HG02763 (cell line): ENCODE measurements around the gene ERN1.

Experiments used
- ATAC-seq: cut with Tn5 transposase; IDR thresholded peaks from one replicate; pipeline ENCODE4 v1.9.1; 2021; ENCODE audit warnings: mild to moderate bottlenecking, moderate library complexity; ENCODE audit not compliant: unreplicated experiment

Gene ERN1

GRCh38 chr17:64063766-64064224 is 66.1 kb downstream of the ERN1 start:
- no peak for ATAC-seq

DNA sequence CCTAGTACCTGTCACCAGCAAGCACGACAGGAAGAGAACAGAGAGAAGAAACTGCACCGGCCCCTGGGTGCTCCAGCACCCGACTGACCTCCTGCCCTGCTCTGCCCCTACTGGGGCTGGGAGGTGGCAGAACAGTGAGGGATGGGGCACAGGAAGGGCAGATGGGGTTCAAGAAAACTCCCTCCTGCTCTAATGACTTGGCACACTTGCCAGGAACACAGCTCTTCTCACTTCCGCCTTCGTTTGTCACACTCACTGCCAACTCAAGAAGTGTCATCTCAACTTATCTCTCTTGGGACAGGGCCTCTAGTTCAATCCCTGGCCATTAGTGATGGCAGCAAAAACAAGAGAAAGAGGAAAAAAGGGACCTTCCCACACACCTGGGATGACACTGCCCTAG is 66.9 kb downstream of the ERN1 start:
- no peak for ATAC-seq

- no peak for ATAC-seq
These were observed 68.6 kb downstream of the ERN1 start for GRCh38 chr17:64061178-64061898.

- no peak for ATAC-seq
These were observed 69.6 kb downstream of the ERN1 start for GRCh38 chr17:64060331-64060730.

- ATAC-seq: no peak
These were observed 70.2 kb downstream of the ERN1 start for GRCh38 chr17:64059756-64060155.

DNA sequence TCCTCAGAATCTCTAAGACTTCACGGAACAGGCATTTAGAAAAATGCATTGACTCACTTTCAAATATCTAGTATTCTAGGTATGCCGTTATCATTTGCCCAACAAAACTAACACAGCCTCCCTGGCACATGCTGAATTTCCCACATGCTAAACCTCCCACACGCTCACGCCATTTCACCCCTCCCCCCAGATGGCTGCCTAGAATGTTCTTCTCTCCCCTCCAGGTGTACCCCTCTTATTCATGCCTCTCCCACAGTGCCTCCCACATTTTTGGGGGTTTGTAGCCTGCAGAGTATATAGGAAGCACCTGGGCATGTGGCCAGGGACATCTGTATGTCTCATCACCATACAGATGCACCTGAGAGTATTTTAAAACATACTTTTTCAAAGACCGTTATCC is 71.3 kb downstream of the ERN1 start:
- ATAC-seq: no peak

DNA sequence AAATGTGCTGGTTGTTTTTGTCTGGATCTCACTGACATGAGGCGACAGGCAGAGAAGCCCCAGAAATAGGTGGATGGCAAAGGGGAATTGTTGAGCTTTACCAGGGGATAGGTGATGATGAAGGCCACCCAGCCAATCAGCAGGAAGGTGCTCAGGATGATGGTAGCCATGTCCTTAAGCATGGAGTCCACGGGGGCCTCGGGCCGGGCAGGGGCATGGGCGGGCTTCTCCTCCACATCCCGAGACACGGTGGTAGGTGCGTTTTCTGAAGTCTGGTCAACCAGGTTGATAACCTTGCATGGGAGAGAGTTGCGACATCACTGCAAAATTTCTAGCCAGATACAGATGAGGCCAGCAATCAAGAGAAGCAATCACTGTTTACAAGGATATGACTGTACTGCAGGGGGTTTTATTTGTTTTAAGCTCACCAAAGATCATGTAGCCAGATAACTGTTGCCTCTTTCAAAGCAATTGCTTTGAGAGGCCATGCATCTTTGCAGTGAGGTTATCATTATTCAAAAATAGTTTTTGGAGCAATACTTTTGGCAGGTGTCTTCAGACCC is 72.2 kb downstream of the ERN1 start:
- no peak for ATAC-seq

DNA sequence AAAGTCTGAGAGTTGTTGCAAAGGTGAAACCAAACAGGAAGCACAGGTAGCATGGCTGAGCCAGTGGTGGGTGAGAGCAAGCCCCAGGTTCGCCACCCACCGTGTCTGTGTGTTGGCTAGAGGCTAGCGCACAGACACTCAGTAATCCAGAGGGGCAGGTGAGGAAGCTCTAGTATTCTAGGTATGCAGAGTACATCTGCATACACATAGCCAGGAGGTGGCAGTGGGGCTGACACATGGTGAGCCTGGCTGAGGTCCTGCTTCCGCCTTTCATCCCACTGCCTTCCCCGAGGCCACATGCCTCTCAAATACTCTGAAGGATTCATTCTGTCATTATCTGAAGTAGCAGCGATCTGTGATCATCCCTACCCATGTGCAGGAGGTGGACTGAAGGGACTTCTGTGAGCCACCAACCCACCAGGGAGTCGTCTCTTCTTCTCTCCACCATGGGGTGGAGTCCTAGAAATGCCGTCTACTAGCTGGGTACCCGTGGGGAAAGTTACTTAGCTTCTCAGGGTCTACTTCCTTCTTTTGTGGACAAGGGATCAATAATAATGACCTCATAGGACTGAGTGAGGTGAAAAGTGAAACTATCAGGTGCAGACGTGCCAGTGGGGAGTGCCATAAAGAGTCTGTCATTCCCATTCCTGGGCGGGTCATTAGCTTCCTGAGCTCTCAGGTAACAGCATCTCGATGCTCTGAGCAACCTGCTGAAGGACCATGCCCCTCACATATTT is 73.5 kb downstream of the ERN1 start:
- ATAC-seq: peak; percentile 63

- ATAC-seq: no peak
These were observed 74.5 kb downstream of the ERN1 start for GRCh38 chr17:64055183-64056142.

- ATAC-seq: no peak
These were observed 75.6 kb downstream of the ERN1 start for GRCh38 chr17:64054304-64054703.

GRCh38 chr17:64053101-64053500 is 76.8 kb downstream of the ERN1 start:
- no peak for ATAC-seq

DNA sequence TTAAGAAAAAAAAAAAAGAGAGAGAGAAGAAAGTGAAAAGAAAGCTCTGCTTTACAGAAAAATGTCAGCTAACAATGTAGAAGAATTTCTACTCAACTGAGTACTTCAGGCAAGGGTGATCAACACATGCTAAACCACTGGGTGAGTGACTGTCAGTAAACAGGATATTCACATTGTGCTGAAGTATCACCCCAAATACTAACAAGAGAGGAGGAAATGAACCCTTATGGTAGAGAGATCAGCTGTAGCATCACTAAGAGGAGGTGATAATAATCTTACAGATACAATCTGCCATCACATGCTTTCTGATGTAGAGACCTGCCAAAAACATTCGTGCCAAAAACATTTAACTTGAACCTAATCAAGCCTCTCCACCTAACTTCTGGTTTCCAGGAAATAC is 78.8 kb downstream of the ERN1 start:
- ATAC-seq: no peak

GRCh38 chr17:64048805-64049204 is 81.1 kb downstream of the ERN1 start:
- ATAC-seq: no peak

DNA sequence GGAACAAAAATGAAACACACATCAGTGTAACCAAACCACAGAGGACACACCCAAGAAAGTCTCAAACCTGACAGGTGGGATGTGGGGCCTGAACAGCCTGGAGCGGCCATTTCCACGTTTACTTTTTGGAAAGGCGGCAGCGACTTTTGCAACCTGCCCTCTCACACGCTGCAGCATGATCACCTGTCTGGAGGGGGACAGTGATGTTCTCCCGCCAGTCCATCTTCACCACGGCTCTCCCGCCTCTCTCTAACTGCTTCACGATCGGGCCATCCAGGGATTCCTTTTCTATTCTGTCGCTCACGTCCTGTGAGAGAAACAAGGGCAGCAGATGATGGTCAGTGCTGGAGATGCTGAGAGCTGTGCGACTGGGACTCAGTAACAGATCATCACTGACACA is 84.8 kb downstream of the ERN1 start:
- no peak for ATAC-seq

DNA sequence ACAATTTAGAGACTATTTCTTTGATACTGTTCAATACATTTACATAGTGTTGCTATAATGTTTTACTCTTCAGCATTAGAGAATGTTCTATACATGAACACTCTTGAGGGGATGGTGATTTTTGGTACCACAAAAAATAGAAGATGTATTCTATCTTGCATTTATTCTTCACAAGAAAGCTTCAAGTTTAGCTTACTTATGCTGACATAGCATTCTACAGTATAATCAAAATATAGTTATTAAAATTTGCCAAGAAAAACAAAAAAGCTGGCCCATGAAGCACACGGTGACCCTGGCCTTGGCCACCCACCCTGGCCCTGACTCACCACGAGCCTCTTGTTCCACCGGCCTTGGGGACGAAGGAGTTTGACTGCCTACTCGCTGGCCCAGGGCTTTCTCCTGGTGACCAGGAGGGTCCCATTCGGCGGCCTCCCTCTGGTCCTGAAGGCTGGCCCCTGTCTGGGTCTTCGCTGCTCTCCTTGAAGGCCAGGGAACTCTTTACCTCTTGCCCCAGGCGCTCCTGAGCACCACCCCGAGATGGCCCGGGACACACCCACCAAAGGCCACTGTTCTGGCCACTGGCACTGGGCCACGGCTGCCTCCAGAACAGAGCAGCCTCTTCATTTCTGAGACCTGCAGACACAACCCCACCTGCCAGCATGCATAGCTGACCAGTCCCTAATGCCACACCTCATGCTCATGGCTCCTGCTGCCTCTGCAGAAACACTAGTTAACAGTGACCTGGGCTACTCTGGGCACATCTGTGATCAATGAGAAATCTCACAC is 87.1 kb downstream of the ERN1 start:
- ATAC-seq: no peak

- no peak for ATAC-seq
These were observed 88.0 kb downstream of the ERN1 start for GRCh38 chr17:64041912-64042311.

GRCh38 chr17:64040206-64040605 is 89.7 kb downstream of the ERN1 start:
- ATAC-seq: no peak

- no peak for ATAC-seq
These were observed 90.9 kb downstream of the ERN1 start for GRCh38 chr17:64039106-64039400.

GRCh38 chr17:64038331-64039105 is 91.4 kb downstream of the ERN1 start:
- no peak for ATAC-seq

GRCh38 chr17:64037802-64038201 is 92.1 kb downstream of the ERN1 start:
- no peak for ATAC-seq
